ENCODE data around the gene NMNAT3. TPM values are rescaled to one million over a fixed set of nuclear protein-coding genes. Genes with fewer than 3 reads are reported as not detected.

The NMNAT3 gene
- total and polyA plus RNA-seq, 4 donors: 1.9 to 19.7 (median 2.9) TPM

GRCh38 chr3:139587797-139588196, 90.0 kb downstream of the NMNAT3 start (continued):
- TF ChIP-seq ATF3 (IDR thresholded peaks at IDR 0.05): no peak

GRCh38 chr3:139586420-139587017, 91.3 kb downstream of the NMNAT3 start:
- TF ChIP-seq CTCF (IDR thresholded peaks at IDR 0.05; ENCODE audit: low read depth, low read length, missing input control) (no peak), TAF1 (conservative IDR thresholded peaks at IDR 0.05) (no peak), EGR1 (IDR thresholded peaks at IDR 0.05; ENCODE audit: low read depth in 2 of 2) (no peak), HNF4G (IDR thresholded peaks at IDR 0.05) (no peak), REST (IDR thresholded peaks at IDR 0.05) (no peak), GABPA (IDR thresholded peaks at IDR 0.05 in 1 of 2, conservative IDR thresholded peaks at IDR 0.05 in 1 of 2) (no peak), RXRA (IDR thresholded peaks at IDR 0.05) (no peak), HNF4A (conservative IDR thresholded peaks at IDR 0.05) (no peak), JUND (IDR thresholded peaks at IDR 0.05) (no peak), NR2F2 (IDR thresholded peaks at IDR 0.05) (no peak), ZBTB33 (IDR thresholded peaks at IDR 0.05) (no peak), FOXA1 (IDR thresholded peaks at IDR 0.05) (no peak), YY1 (IDR thresholded peaks at IDR 0.05) (no peak), FOXA2 (IDR thresholded peaks at IDR 0.05) (no peak), ATF3 (IDR thresholded peaks at IDR 0.05) (no peak)
- no peak for DNase-seq (ENCODE audit: low spot score)
- Histone ChIP-seq H3K4me3 (ENCODE audit: low read depth in 1 of 3, low read length in 3 of 3) (no peak overlapping the region), H3K9ac (ENCODE audit: low read depth in 1 of 2, low read length in 2 of 2) (no peak overlapping the region), H3K36me3 (ENCODE audit: control insufficient read depth in 4 of 4, insufficient read depth in 3 of 4, low read depth in 1 of 4, low read length in 3 of 4) (no peaks in the 10 kb centered on the region), H3K27me3 (ENCODE audit: control insufficient read depth in 4 of 4, insufficient read depth in 4 of 4, low read length in 3 of 4) (no peaks in the 10 kb centered on the region), H3K9me3 (ENCODE audit: control insufficient read depth in 4 of 4, low read length in 3 of 4) (no peaks in the 10 kb centered on the region), H3K27ac (ENCODE audit: low read depth in 1 of 2, low read length in 2 of 2) (no peak overlapping the region), H3K4me1 (ENCODE audit: control insufficient read depth in 4 of 4, insufficient read depth in 4 of 4, low read length in 3 of 4) (no peaks in the 10 kb centered on the region)
- WGBS: 69% methylated on average over 1 of the region's 1 CpG
